A673 (cell line): ENCODE measurements around the gene MAPKAPK2. TPM values are rescaled to one million over a fixed set of nuclear protein-coding genes. Genes with fewer than 3 reads are reported as not detected.

Experiments used
- BruUV-seq: library from RNA; stranded (reverse); fragments of 400-500 nt; replicated peaks from 2 replicates; lab custom pipeline; 2021; lab: Mats Ljungman, UMichigan
- CTCF ChIA-PET: fragments of 300-600 bp; sonication (Branson Sonifier 250); formaldehyde crosslinking; loops from one replicate; lab custom pipeline; 2022; ENCODE audit warnings: antibody characterized with exemption; lab: Charles Lee
- POLR2A ChIA-PET: fragments of 300-600 bp; sonication (Branson Sonifier 250); formaldehyde crosslinking; loops from one replicate; lab custom pipeline; 2022; ENCODE audit warnings: antibody characterized with exemption; ENCODE audit not compliant: low non-redundant PET; lab: Charles Lee
- DNase-seq: peaks from one replicate; pipeline ENCODE4 v3.0.0-alpha.2; 2015; ENCODE audit warnings: low spot score
- H3K27ac ChIP-seq: fragments of 200-600 bp; sonication (generic); 2 replicates; pipeline ENCODE4 v1.5.1; 2016; ENCODE audit warnings: mixed run types, low read depth, mild to moderate bottlenecking, mixed read lengths, antibody characterized with exemption, low read length; ENCODE audit not compliant: poor library complexity, severe bottlenecking
- H3K27me3 ChIP-seq: fragments of 200-600 bp; sonication (generic); replicated peaks from 2 replicates; pipeline ENCODE4 v1.6.1; 2017; ENCODE audit warnings: mixed run types, low read depth, mild to moderate bottlenecking, mixed read lengths, antibody characterized with exemption, low read length; ENCODE audit not compliant: insufficient read depth, poor library complexity
- H3K36me3 ChIP-seq: fragments of 200-600 bp; sonication (generic); 2 replicates; pipeline ENCODE4 v1.6.1; 2016; ENCODE audit warnings: mixed run types, mild to moderate bottlenecking, mixed read lengths, antibody characterized with exemption, low read length; ENCODE audit not compliant: insufficient read depth, poor library complexity, severe bottlenecking
- H3K4me1 ChIP-seq: fragments of 200-600 bp; sonication (generic); 2 replicates; pipeline ENCODE4 v1.6.1; 2017; ENCODE audit warnings: mixed run types, mild to moderate bottlenecking, mixed read lengths, antibody characterized with exemption, low read length; ENCODE audit not compliant: insufficient read depth, poor library complexity, severe bottlenecking
- H3K4me3 ChIP-seq: fragments of 200-600 bp; sonication (generic); 2 replicates; pipeline ENCODE4 v1.5.1; 2016; ENCODE audit warnings: low read depth, mixed run types, mild to moderate bottlenecking, mixed read lengths, low read length; ENCODE audit not compliant: poor library complexity, severe bottlenecking
- H3K9me3 ChIP-seq: fragments of 200-600 bp; sonication (generic); 2 replicates; pipeline ENCODE4 v1.6.1; 2016; ENCODE audit warnings: mixed run types, low read depth, mild to moderate bottlenecking, mixed read lengths, antibody characterized with exemption, low read length; ENCODE audit not compliant: poor library complexity, severe bottlenecking
- CTCF ChIP-seq: fragments of 300-800, 200-600 bp; sonication (generic); conservative IDR thresholded peaks from 2 replicates; pipeline ENCODE4 v1.5.1; 2017; ENCODE audit warnings: low read depth, mild to moderate bottlenecking, antibody characterized with exemption, low read length, moderate library complexity, mixed read lengths
- EZH2 ChIP-seq: fragments of 200-600 bp; sonication (generic); IDR thresholded peaks from 2 replicates; pipeline ENCODE4 v1.6.1; 2017; ENCODE audit warnings: borderline replicate concordance, low read depth, mild to moderate bottlenecking, mixed read lengths, antibody characterized with exemption, low read length; ENCODE audit not compliant: poor library complexity, severe bottlenecking
- intact Hi-C: fragments of 100-400 bp; cut with micrococcal nuclease; formaldehyde crosslinking; loops from one replicate; pipeline ENCODE4 v1.10.0; 2022; ENCODE audit not compliant: unreplicated experiment
- total RNA-seq: library from RNA; stranded (reverse); gene quantifications from 2 replicates; pipeline ENCODE4 v1.2.3, GENCODE V29; 2021

Gene MAPKAPK2
- total RNA-seq, 1 experiment from 2014 or later, result 39.2 TPM

- Histone ChIP-seq H3K27ac (no peak overlapping the region), H3K9me3 (no peaks in the 10 kb centered on the region), H3K4me3 (no peak overlapping the region), H3K36me3 (no peaks in the 10 kb centered on the region), H3K4me1 (no peaks in the 10 kb centered on the region), H3K27me3 (no peaks in the 10 kb centered on the region)
- POLR2A ChIA-PET, result no interaction called here
- TF ChIP-seq EZH2 (no peak), CTCF (no peak)
- intact Hi-C loops, result no loop called here
- CTCF ChIA-PET, result no interaction called here
- DNase-seq, result no peak
- BruUV-seq, result no TSS peak
These were observed 39.2 kb downstream of the MAPKAPK2 start for GRCh38 chr1:206723805-206724472.

GRCh38 chr1:206725109-206725963, 40.6 kb downstream of the MAPKAPK2 start:
- BruUV-seq, result no TSS peak
- H3K4me3 ChIP-seq, result no peak overlapping the region
- no peaks in the 10 kb centered on the region for H3K9me3 ChIP-seq
- peak; percentile 65 for DNase-seq
- intact Hi-C loops, result loop anchor here (5.0 kb wide), 2 partner anchors 187 to 352 kb away; no protein-coding TSS in a partner anchor
- no peak overlapping the region for H3K27ac ChIP-seq
- H3K36me3 ChIP-seq, result peaks cover 3% of the 10 kb centered on the region
- no peaks in the 10 kb centered on the region for H3K27me3 ChIP-seq
- ChIA-PET POLR2A (interaction anchor here (0.5 kb wide), 1 partner anchor 183 kb away, joined by 5 read pairs; no protein-coding TSS in a partner anchor), CTCF (interaction anchor here (0.7 to 1.9 kb wide), 2 partner anchors 170 to 187 kb away, joined by 3 to 6 read pairs; no protein-coding TSS in a partner anchor)
- no peaks in the 10 kb centered on the region for H3K4me1 ChIP-seq
- TF ChIP-seq EZH2 (no peak), CTCF (peak; percentile 79)

GRCh38 chr1:206727981-206728696, 43.4 kb downstream of the MAPKAPK2 start:
- no peaks in the 10 kb centered on the region for H3K27me3 ChIP-seq
- no peak for DNase-seq
- H3K4me3 ChIP-seq, result no peak overlapping the region
- TF ChIP-seq EZH2 (no peak), CTCF (no peak)
- intact Hi-C loops, result loop anchor here (5.0 kb wide), 2 partner anchors 184 to 349 kb away; no protein-coding TSS in a partner anchor
- no peaks in the 10 kb centered on the region for H3K4me1 ChIP-seq
- ChIA-PET CTCF (no interaction called here), POLR2A (no interaction called here)
- peaks cover 8% of the 10 kb centered on the region for H3K36me3 ChIP-seq
- H3K9me3 ChIP-seq, result no peaks in the 10 kb centered on the region
- no peak overlapping the region for H3K27ac ChIP-seq
- BruUV-seq, result no TSS peak
